Measurements from ENCODE around the gene TRABD2B. TPM values are rescaled to one million over a fixed set of nuclear protein-coding genes. Genes with fewer than 3 reads are reported as not detected.

TRABD2B gene
- total and polyA plus RNA-seq, 2 of the 13 experiments (the other 11 are each of a cell fraction or from before 2014, with no cell fraction given), result 0.04 TPM; not detected in 1

- TF ChIP-seq ARID5B (CRISPR knock-in tag; IDR thresholded peaks at IDR 0.05) (peak; percentile 43; the same call in 1 of the 2 replicates), ZNF780A (CRISPR knock-in tag; IDR thresholded peaks at IDR 0.05) (no peak), ZNF816 (CRISPR knock-in tag; IDR thresholded peaks at IDR 0.05; ENCODE audit: borderline replicate concordance) (no peak), KLF13 (CRISPR knock-in tag; IDR thresholded peaks at IDR 0.05) (no peak), ZMAT5 (CRISPR knock-in tag; IDR thresholded peaks at IDR 0.05; ENCODE audit: borderline replicate concordance, low read depth) (no peak), KLF9 (CRISPR knock-in tag; IDR thresholded peaks at IDR 0.05; ENCODE audit: low read depth) (no peak), TARDBP (CRISPR knock-in tag; IDR thresholded peaks at IDR 0.05) (peak; percentile 67; the same call in 1 of the 2 replicates), ZNF839 (CRISPR knock-in tag; IDR thresholded peaks at IDR 0.05; ENCODE audit: borderline replicate concordance) (no peak; the same call in 1 of the 2 replicates), TRIM24 (CRISPR knock-in tag; IDR thresholded peaks at IDR 0.05) (no peak), FOXJ3 (CRISPR knock-in tag; IDR thresholded peaks at IDR 0.05; ENCODE audit: borderline replicate concordance) (no peak), ZNF567 (CRISPR knock-in tag; IDR thresholded peaks at IDR 0.05; ENCODE audit: borderline replicate concordance) (0 out of 2 replicates have a peak, but pooled peaks have one; percentile 84), ZNF841 (CRISPR knock-in tag; IDR thresholded peaks at IDR 0.05; ENCODE audit: borderline replicate concordance) (no peak), NCOR1 (IDR thresholded peaks at IDR 0.05; ENCODE audit: borderline replicate concordance, low read length) (peak; percentile 64), CREBL2 (CRISPR knock-in tag; IDR thresholded peaks at IDR 0.05; ENCODE audit: borderline replicate concordance) (no peak), ZEB1 (IDR thresholded peaks at IDR 0.05; ENCODE audit: insufficient replicate concordance, low read depth) (no peak), ZBTB14 (CRISPR knock-in tag; IDR thresholded peaks at IDR 0.05) (no peak), ZNF33B (CRISPR knock-in tag; IDR thresholded peaks at IDR 0.05) (no peak), ZBTB2 (CRISPR knock-in tag; IDR thresholded peaks at IDR 0.05; ENCODE audit: low read depth) (no peak), U2AF1 (optimal IDR thresholded peaks at IDR 0.05; ENCODE audit: low read depth, low read length) (no peak), MAX (IDR thresholded peaks at IDR 0.05) (peak; percentile 53), KLF12 (CRISPR knock-in tag; IDR thresholded peaks at IDR 0.05; ENCODE audit: borderline replicate concordance) (no peak), KDM2A (CRISPR knock-in tag; IDR thresholded peaks at IDR 0.05; ENCODE audit: borderline replicate concordance, low read depth) (no peak), ZZZ3 (CRISPR knock-in tag; IDR thresholded peaks at IDR 0.05; ENCODE audit: borderline replicate concordance) (no peak)
Measured at GRCh38 chr1:47919113-47919833, 77.9 kb downstream of the TRABD2B start (continued).
